ENCODE results near the gene RTF1. TPM values are rescaled to one million over a fixed set of nuclear protein-coding genes. Genes with fewer than 3 reads are reported as not detected.

Gene RTF1
- 13.7 and 26.2 TPM in 2 replicates for total RNA-seq

GRCh38 chr15:41416742-41417417, at the start of gene RTF1:
TSS of gene RTF1 (plus strand) at chr15:41417095. CDS start at chr15:41417116, 21 bp downstream.

GRCh38 chr15:41493205-41493901, 76.5 kb downstream of the RTF1 start, which contains the start of gene ITPKA:
TSS of gene ITPKA (plus strand) at chr15:41493874. CDS start at chr15:41493928, 54 bp downstream.

DNA sequence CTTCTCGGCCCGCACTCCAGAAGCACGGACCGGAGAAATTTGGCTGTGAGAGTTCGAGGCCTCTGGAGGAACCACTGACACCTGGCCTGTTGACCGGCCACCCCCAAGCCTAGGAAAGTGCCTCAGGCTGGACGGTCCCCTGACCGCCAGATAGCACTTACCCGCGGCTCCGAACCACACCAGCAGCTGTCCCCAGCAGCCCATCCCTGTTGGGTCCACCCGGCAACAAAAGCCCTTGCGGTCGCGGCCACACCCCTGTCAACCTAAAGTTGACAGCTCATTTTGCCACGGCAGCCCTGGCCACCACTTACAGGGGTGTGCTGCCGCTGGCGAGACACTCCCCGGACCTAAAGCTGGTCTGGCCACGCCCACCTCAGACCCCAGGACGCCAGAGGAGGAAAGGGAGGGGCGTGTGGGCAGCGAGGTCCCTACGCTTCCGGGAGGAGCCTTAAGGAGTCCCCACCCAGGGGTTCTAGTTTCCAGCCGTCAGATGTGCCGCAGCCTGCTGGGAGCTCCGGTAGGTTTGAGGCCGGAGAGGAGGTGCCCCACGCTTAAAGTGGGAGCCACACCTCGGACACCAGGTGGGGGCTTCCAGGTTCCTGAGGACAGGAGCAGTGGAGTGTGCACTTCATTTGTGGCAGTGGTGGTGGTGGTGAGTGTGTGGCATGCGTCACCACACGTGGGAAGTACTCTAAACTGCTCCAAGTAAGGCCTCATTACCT, 96.8 kb downstream of the RTF1 start, which contains the start of gene LTK:
TSS of gene LTK (minus strand) at position 322 of the 722 bp plus-strand sequence. CDS start at position 204, 118 bp downstream.

Other genes starting within 250 kb of the RTF1 start
- 0.21 and 1.4 TPM in 2 replicates for gene EXD1, start 186.3 kb upstream of the RTF1 start, total RNA-seq
- gene CHP1, start 185.8 kb upstream of the RTF1 start, total RNA-seq = 90.2 and 90.8 TPM in 2 replicates
- gene OIP5, start 84.5 kb upstream of the RTF1 start, total RNA-seq = 0.28 and 0.34 TPM in 2 replicates
- gene NUSAP1, start 84.2 kb upstream of the RTF1 start, total RNA-seq = 3.5 and 5.5 TPM in 2 replicates
- 22.5 and 37.6 TPM in 2 replicates for gene NDUFAF1, start 14.6 kb upstream of the RTF1 start, total RNA-seq
- 1.00 and 1.7 TPM in 2 replicates for gene ITPKA, start 76.8 kb downstream of the RTF1 start, total RNA-seq
- gene LTK, start 96.7 kb downstream of the RTF1 start, total RNA-seq = under 0.01 TPM in 1 of 2 replicates, not detected in the other
- gene RPAP1, start 127.2 kb downstream of the RTF1 start, total RNA-seq = 31.8 and 41.4 TPM in 2 replicates
- gene TYRO3, start 142.1 kb downstream of the RTF1 start, total RNA-seq = 4.1 and 9.3 TPM in 2 replicates
- gene MGA, start 243.3 kb downstream of the RTF1 start, total RNA-seq = 32.1 and 52.8 TPM in 2 replicates

Measured in nasal cavity respiratory epithelium epithelial cell of viscerocranial mucosa (primary cell).